ENCODE measurements around the gene DIPK2B. TPM values are rescaled to one million over a fixed set of nuclear protein-coding genes. Genes with fewer than 3 reads are reported as not detected.

Gene DIPK2B
- total and polyA plus RNA-seq, 2 of the 13 experiments (the other 11 are each of a cell fraction or from before 2014, with no cell fraction given), result not detected

DNA sequence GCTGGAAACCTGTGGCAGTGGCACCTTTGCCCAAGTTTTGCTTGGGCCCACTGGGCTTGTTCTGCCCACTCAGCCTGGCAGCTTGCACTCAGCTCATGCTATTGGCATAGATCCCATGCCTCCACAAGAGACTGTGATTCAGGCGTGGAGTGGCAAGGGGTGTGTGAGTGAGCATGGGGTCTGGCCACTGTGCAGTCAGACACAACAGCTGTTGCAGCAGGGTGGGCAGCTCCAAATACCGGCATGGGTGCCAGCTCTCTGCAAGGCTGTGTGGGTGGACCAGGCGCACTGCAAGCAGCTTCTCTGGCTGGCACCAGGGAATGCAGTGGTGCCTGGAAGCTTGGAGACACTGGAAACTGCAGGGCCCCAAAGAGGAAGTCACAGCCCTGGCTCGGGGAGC is 27.4 kb upstream of the DIPK2B start (continued):
- TF ChIP-seq, protein P1, sequence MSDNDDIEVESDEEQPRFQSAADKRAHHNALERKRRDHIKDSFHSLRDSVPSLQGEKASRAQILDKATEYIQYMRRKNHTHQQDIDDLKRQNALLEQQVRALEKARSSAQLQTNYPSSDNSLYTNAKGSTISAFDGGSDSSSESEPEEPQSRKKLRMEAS (IDR thresholded peaks at IDR 0.05), result no peak
- TF ChIP-seq MAFG (CRISPR knock-in tag; IDR thresholded peaks at IDR 0.05) (no peak), TMF1 (CRISPR knock-in tag; IDR thresholded peaks at IDR 0.05; ENCODE audit: low read depth) (no peak)

- Histone ChIP-seq H3K4me1 (ENCODE audit: insufficient read depth, low read length) (no peaks in the 10 kb centered on the region), H3K79me2 (ENCODE audit: insufficient read depth, low read length) (no peaks in the 10 kb centered on the region), H3K4me2 (ENCODE audit: low read depth, low read length) (no peak overlapping the region), H3K9me3 (ENCODE audit: low read length) (no peaks in the 10 kb centered on the region), H3K27ac (ENCODE audit: extremely low read length, insufficient read depth, low read length) (no peak overlapping the region), H3K4me3 (replicated peaks in 1 of 3; ENCODE audit: insufficient read depth in 1 of 3, low read depth in 2 of 3, low read length in 3 of 3) (no peak overlapping the region), H4K20me1 (ENCODE audit: insufficient read depth, low read length) (no peaks in the 10 kb centered on the region), H3K27me3 (ENCODE audit: control insufficient read depth in 1 of 2, insufficient read depth in 2 of 2, low read length in 2 of 2) (no peaks in the 10 kb centered on the region), H2AFZ (ENCODE audit: low read length) (no peak overlapping the region), H3K9ac (ENCODE audit: insufficient read depth, low read depth, low read length) (no peak overlapping the region), H3K36me3 (replicated peaks in 1 of 2; ENCODE audit: control insufficient read depth in 1 of 2, insufficient read depth in 2 of 2, low read length in 2 of 2) (no peaks in the 10 kb centered on the region)
- BruUV-seq (replicated peaks), result no TSS peak
- ATAC-seq (no peak), DNase-seq (ENCODE audit: low spot score) (no peak), FAIRE-seq (no peak)
- CTCF ChIA-PET (ENCODE audit: low intra/inter-chr PET ratio, low total read pairs), result no interaction called here
- in situ Hi-C loops (cut with HindIII; ENCODE audit: extremely low pct_ligation_motif_present, low pct_unique_long_range_greater_than_20kb) (no loop called here), intact Hi-C loops (cut with micrococcal nuclease; ENCODE audit: unreplicated experiment) (no loop called here)
- POLR2A ChIA-PET, result no interaction called here
- no peak for TF ChIP-seq AGO1 (IDR thresholded peaks at IDR 0.05; ENCODE audit: low read depth, low read length, poor library complexity, severe bottlenecking)
- TF ChIP-seq RARG (CRISPR knock-in tag; IDR thresholded peaks at IDR 0.05; ENCODE audit: low read depth), result no peak
- TF ChIP-seq IKZF4 (CRISPR knock-in tag; IDR thresholded peaks at IDR 0.05; ENCODE audit: borderline replicate concordance, low read depth, not compliant biosample characterization), result no peak
- no peak for TF ChIP-seq HIVEP1 (CRISPR knock-in tag; IDR thresholded peaks at IDR 0.05)
- TF ChIP-seq, protein P2, sequence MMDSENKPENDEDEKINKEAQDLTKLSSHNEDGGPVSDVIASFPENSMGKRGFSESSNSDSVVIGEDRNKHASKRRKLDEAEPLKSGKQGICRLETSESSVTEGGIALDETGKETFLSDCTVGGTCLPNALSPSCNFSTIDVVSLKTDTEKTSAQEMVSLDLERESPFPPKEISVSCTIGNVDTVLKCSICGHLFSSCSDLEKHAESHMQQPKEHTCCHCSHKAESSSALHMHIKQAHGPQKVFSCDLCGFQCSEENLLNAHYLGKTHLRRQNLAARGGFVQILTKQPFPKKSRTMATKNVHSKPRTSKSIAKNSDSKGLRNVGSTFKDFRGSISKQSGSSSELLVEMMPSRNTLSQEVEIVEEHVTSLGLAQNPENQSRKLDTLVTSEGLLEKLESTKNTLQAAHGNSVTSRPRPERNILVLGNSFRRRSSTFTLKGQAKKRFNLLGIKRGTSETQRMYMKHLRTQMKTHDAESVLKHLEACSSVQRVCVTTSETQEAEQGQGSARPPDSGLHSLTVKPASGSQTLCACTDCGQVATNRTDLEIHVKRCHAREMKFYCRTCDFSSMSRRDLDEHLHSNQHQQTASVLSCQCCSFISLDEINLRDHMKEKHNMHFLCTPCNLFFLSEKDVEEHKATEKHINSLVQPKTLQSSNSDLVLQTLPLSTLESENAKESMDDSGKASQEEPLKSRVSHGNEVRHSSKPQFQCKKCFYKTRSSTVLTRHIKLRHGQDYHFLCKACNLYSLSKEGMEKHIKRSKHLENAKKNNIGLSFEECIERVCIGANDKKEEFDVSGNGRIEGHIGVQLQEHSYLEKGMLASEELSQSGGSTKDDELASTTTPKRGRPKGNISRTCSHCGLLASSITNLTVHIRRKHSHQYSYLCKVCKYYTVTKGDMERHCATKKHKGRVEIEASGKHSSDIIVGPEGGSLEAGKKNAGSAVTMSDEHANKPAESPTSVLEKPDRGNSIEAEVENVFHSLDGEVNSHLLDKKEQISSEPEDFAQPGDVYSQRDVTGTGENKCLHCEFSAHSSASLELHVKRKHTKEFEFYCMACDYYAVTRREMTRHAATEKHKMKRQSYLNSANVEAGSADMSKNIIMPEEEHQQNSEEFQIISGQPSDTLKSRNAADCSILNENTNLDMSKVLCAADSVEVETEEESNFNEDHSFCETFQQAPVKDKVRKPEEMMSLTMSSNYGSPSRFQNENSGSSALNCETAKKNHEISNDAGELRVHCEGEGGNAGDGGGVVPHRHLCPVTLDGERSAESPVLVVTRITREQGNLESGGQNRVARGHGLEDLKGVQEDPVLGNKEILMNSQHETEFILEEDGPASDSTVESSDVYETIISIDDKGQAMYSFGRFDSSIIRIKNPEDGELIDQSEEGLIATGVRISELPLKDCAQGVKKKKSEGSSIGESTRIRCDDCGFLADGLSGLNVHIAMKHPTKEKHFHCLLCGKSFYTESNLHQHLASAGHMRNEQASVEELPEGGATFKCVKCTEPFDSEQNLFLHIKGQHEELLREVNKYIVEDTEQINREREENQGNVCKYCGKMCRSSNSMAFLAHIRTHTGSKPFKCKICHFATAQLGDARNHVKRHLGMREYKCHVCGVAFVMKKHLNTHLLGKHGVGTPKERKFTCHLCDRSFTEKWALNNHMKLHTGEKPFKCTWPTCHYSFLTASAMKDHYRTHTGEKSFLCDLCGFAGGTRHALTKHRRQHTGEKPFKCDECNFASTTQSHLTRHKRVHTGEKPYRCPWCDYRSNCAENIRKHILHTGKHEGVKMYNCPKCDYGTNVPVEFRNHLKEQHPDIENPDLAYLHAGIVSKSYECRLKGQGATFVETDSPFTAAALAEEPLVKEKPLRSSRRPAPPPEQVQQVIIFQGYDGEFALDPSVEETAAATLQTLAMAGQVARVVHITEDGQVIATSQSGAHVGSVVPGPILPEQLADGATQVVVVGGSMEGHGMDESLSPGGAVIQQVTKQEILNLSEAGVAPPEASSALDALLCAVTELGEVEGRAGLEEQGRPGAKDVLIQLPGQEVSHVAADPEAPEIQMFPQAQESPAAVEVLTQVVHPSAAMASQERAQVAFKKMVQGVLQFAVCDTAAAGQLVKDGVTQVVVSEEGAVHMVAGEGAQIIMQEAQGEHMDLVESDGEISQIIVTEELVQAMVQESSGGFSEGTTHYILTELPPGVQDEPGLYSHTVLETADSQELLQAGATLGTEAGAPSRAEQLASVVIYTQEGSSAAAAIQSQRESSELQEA (CRISPR knock-in tag; IDR thresholded peaks at IDR 0.05; ENCODE audit: not compliant biosample characterization), result no peak
- TF ChIP-seq, protein P3, sequence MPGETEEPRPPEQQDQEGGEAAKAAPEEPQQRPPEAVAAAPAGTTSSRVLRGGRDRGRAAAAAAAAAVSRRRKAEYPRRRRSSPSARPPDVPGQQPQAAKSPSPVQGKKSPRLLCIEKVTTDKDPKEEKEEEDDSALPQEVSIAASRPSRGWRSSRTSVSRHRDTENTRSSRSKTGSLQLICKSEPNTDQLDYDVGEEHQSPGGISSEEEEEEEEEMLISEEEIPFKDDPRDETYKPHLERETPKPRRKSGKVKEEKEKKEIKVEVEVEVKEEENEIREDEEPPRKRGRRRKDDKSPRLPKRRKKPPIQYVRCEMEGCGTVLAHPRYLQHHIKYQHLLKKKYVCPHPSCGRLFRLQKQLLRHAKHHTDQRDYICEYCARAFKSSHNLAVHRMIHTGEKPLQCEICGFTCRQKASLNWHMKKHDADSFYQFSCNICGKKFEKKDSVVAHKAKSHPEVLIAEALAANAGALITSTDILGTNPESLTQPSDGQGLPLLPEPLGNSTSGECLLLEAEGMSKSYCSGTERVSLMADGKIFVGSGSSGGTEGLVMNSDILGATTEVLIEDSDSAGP (CRISPR knock-in tag; IDR thresholded peaks at IDR 0.05; ENCODE audit: borderline replicate concordance), result no peak
- TF ChIP-seq MYC (CRISPR knock-in tag; IDR thresholded peaks at IDR 0.05; ENCODE audit: borderline replicate concordance), result no peak
- no peak for TF ChIP-seq SPEN (CRISPR knock-in tag; IDR thresholded peaks at IDR 0.05; ENCODE audit: low read depth)
- no peak for TF ChIP-seq HNRNPUL1 (IDR thresholded peaks at IDR 0.05; ENCODE audit: low read depth, low read length)
Measured at GRCh38 chrX:45208121-45208856, 7.6 kb upstream of the DIPK2B start.
